SK-N-SH (cell line): ENCODE data around the gene C2orf69. TPM values are rescaled to one million over a fixed set of nuclear protein-coding genes. Genes with fewer than 3 reads are reported as not detected.

ENCODE experiments used
- CTCF ChIA-PET: fragments of 300-600, 350-600 bp; formaldehyde crosslinking; extraction: SDS; loops from one replicate; lab custom pipeline; 2021; lab: Yijun Ruan, JAX
- POLR2A ChIA-PET: fragments of 350-600 bp; sonication (Branson Sonifier 250); formaldehyde crosslinking; extraction: SDS; loops from one replicate; lab custom pipeline; 2020; ENCODE audit warnings: antibody characterized with exemption, inconsistent platforms; lab: Yijun Ruan, JAX
- DNase-seq: peaks from one replicate; pipeline ENCODE4 v3.0.0; 2012
- H2AFZ ChIP-seq: fragments of 200-600 bp; sonication (generic); 2 replicates; pipeline ENCODE4 v1.8.1; 2016; ENCODE audit warnings: antibody characterized with exemption, mild to moderate bottlenecking, low read depth
- H3F3A ChIP-seq: fragments of 200-600 bp; sonication (generic); replicated peaks from 2 replicates; pipeline ENCODE3; 2016; ENCODE audit warnings: antibody characterized with exemption, mild to moderate bottlenecking; ENCODE audit not compliant: insufficient read depth
- H3K27ac ChIP-seq, 2 experiments: fragments of 200-500 bp in 1 of 2; fragments of 200-600 bp in 1 of 2; sonication (Bioruptor generic) in 1 of 2; sonication (generic), shearing (Covaris generic) in 1 of 2; 2 replicates each; pipeline versions ENCODE4 v1.5.1 to v1.6.1; 2014 to 2016; ENCODE audit warnings: low read depth in 2 of 2, inconsistent platforms in 1 of 2, low read length in 1 of 2, mild to moderate bottlenecking in 1 of 2, mixed read lengths in 1 of 2
- H3K27me3 ChIP-seq: fragments of 200-600 bp; sonication (generic), shearing (Covaris generic); 2 replicates; pipeline ENCODE4 v1.6.1; 2016; ENCODE audit warnings: mixed run types; ENCODE audit not compliant: insufficient read depth
- H3K36me3 ChIP-seq, 2 experiments: fragments of 200-500 bp in 1 of 2; fragments of 200-600 bp in 1 of 2; sonication (Bioruptor generic) in 1 of 2; sonication (generic) in 1 of 2; replicated peaks in 1 of 2; 2 replicates each; pipeline versions ENCODE3 to v1.5.1; 2014 to 2016; ENCODE audit warnings: low read length in 1 of 2, mild to moderate bottlenecking in 1 of 2; ENCODE audit not compliant: insufficient read depth in 2 of 2, control insufficient read depth in 1 of 2
- H3K4me1 ChIP-seq, 2 experiments: fragments of 200-500 bp in 1 of 2; fragments of 200-600 bp in 1 of 2; sonication (Bioruptor generic) in 1 of 2; sonication (generic), shearing (Covaris generic) in 1 of 2; 2 replicates each; pipeline versions ENCODE4 v1.5.1 to v1.6.1; 2014 to 2016; ENCODE audit warnings: low read depth in 1 of 2, low read length in 1 of 2, mixed run types in 1 of 2; ENCODE audit not compliant: insufficient read depth in 2 of 2, control insufficient read depth in 1 of 2
- H3K4me2 ChIP-seq: fragments of 200-600 bp; sonication (generic), shearing (Covaris generic); 2 replicates; pipeline ENCODE4 v1.6.1; 2017; ENCODE audit warnings: mixed run types
- H3K4me3 ChIP-seq, 2 experiments: fragments of 200-500 bp in 1 of 2; fragments of 200-600 bp in 1 of 2; sonication (Bioruptor generic) in 1 of 2; sonication (generic), shearing (Covaris generic) in 1 of 2; 2 replicates each; pipeline versions ENCODE4 v1.5.1 to v1.8.1; 2014 to 2016; ENCODE audit warnings: low read depth in 2 of 2, inconsistent platforms in 1 of 2, low read length in 1 of 2, mild to moderate bottlenecking in 1 of 2, mixed read lengths in 1 of 2, moderate library complexity in 1 of 2
- H3K79me2 ChIP-seq: fragments of 200-600 bp; sonication (generic); 2 replicates; pipeline ENCODE4 v1.8.1; 2017; ENCODE audit warnings: mild to moderate bottlenecking; ENCODE audit not compliant: insufficient read depth
- H3K9ac ChIP-seq: fragments of 200-600 bp; sonication (generic); 2 replicates; pipeline ENCODE4 v1.6.1; 2017; ENCODE audit warnings: mixed run types
- H3K9me2 ChIP-seq: fragments of 200-600 bp; sonication (generic); 2 replicates; pipeline ENCODE4 v1.6.1; 2017; ENCODE audit warnings: mixed run types
- H3K9me3 ChIP-seq: fragments of 200-600 bp; sonication (generic); 2 replicates; pipeline ENCODE4 v1.6.1; 2017; ENCODE audit warnings: mixed run types, mild to moderate bottlenecking, moderate library complexity
- H4K20me1 ChIP-seq: fragments of 200-600 bp; sonication (generic); 2 replicates; pipeline ENCODE4 v1.6.1; 2017; ENCODE audit warnings: mild to moderate bottlenecking, mixed run types; ENCODE audit not compliant: insufficient read depth
- CHD2 ChIP-seq: fragments of 150-350 bp; IDR thresholded peaks from 2 replicates; pipeline ENCODE4 v1.6.1; 2018; ENCODE audit warnings: low read length; ENCODE audit not compliant: partially characterized antibody
- FOSL2 ChIP-seq: IDR thresholded peaks from 2 replicates; pipeline ENCODE4 v1.4.0; 2012; ENCODE audit warnings: low read depth, mild to moderate bottlenecking, moderate library complexity, borderline replicate concordance
- FOXJ3 ChIP-seq: sonication (generic); formaldehyde crosslinking; IDR thresholded peaks from 2 replicates; pipeline ENCODE4 v1.5.1; 2020; ENCODE audit warnings: mild to moderate bottlenecking, missing genetic modification reagents
- GABPA ChIP-seq: IDR thresholded peaks from 2 replicates; pipeline ENCODE4 v1.4.0; 2012; ENCODE audit warnings: low read depth, mild to moderate bottlenecking
- GATA2 ChIP-seq: sonication (generic); formaldehyde crosslinking; IDR thresholded peaks from 2 replicates; pipeline ENCODE4 v1.5.0; 2020; ENCODE audit warnings: mild to moderate bottlenecking, missing genetic modification reagents
- JUND ChIP-seq: IDR thresholded peaks from 2 replicates; pipeline ENCODE4 v1.4.0; 2012
- MXI1 ChIP-seq: IDR thresholded peaks from 2 replicates; pipeline ENCODE4 v1.6.1; 2012; ENCODE audit warnings: mild to moderate bottlenecking, low read depth, low read length, improper control_type of control experiment
- POLR2AphosphoS5 ChIP-seq: IDR thresholded peaks from 2 replicates; pipeline ENCODE4 v1.6.1; 2012; ENCODE audit warnings: low read depth, low read length
- RAD21 ChIP-seq: IDR thresholded peaks from 2 replicates; pipeline ENCODE4 v1.6.1; 2012; ENCODE audit warnings: mild to moderate bottlenecking, low read length
- RCOR1 ChIP-seq: fragments of 150-350 bp; IDR thresholded peaks from 2 replicates; pipeline ENCODE4 v1.6.1; 2017; ENCODE audit warnings: antibody characterized with exemption, low read length
- RFX5 ChIP-seq: IDR thresholded peaks from 2 replicates; pipeline ENCODE4 v1.6.1; 2012; ENCODE audit warnings: mild to moderate bottlenecking, improper control_type of control experiment, low read length
- SMC3 ChIP-seq: IDR thresholded peaks from 2 replicates; pipeline ENCODE4 v1.6.1; 2012; ENCODE audit warnings: low read depth, low read length, improper control_type of control experiment
- TEAD4 ChIP-seq: IDR thresholded peaks from 2 replicates; pipeline ENCODE4 v1.4.0; 2012; ENCODE audit warnings: mild to moderate bottlenecking, borderline replicate concordance; ENCODE audit not compliant: insufficient read depth
- YY1 ChIP-seq: IDR thresholded peaks from 2 replicates; pipeline ENCODE4 v1.4.0; 2012; ENCODE audit warnings: low read depth, mild to moderate bottlenecking
- WGBS: methylation state at CpG from one replicate; pipeline ENCODE4 v1.1.6; 2017; ENCODE audit warnings: low lambda C conversion rate; 5-methylcytosine and 5-hydroxymethylcytosine counted together
- polyA plus RNA-seq, 3 experiments: library from polyadenylated mRNA; depleted of rRNA; stranded (reverse); fragments of >200 nt; gene quantifications; 2 replicates each; pipeline ENCODE4 v1.2.3, GENCODE V29; 2012
- TF ChIP-seq, protein P1 (sequence below): IDR thresholded peaks from 2 replicates; pipeline ENCODE4 v1.4.0; 2012; ENCODE audit warnings: low read depth, borderline replicate concordance
- TF ChIP-seq, protein P2 (sequence below): fragments of 150-350 bp; IDR thresholded peaks from 2 replicates; pipeline ENCODE4 v1.6.1; 2016; ENCODE audit warnings: mild to moderate bottlenecking, low read depth, low read length
- TF ChIP-seq, protein P3 (sequence below): IDR thresholded peaks from 2 replicates; pipeline ENCODE4 v1.4.0; 2012; ENCODE audit warnings: low read depth
- TF ChIP-seq, protein P4 (sequence below): IDR thresholded peaks from 2 replicates; pipeline ENCODE4 v1.6.1; 2012; ENCODE audit warnings: mild to moderate bottlenecking, low read depth, low read length, moderate library complexity
- TF ChIP-seq, protein P5 (sequence below): IDR thresholded peaks from 2 replicates; pipeline ENCODE4 v1.4.0; 2012; ENCODE audit warnings: low read depth, borderline replicate concordance

The C2orf69 gene
- polyA plus RNA-seq, 1 of the 3 experiments (the other 2 are of a cell fraction) = 1.8 TPM

DNA sequence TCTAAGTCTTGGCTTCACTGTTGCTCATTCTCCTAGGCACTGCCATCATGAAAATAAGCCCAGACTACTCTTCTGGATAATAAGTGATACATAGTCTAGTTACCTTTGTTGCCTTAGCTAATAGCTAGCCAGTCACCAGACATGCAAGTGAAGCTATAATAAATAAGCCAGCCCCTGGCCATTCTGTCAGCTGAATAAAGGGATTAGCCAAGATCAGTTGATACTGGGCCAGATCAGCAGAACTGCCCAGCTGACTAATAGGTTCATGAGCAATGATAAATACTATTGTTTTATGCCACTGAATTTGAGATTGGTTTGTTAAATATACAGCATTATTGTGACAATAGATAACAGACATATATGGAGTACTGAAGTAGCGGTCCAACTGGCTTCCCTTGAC lies 8.0 kb upstream of the C2orf69 start:
- no peaks in the 10 kb centered on the region for H3K4me1 ChIP-seq
- WGBS = 75% methylated on average over 1 of the region's 1 CpG
- CTCF ChIA-PET = no interaction called here

DNA sequence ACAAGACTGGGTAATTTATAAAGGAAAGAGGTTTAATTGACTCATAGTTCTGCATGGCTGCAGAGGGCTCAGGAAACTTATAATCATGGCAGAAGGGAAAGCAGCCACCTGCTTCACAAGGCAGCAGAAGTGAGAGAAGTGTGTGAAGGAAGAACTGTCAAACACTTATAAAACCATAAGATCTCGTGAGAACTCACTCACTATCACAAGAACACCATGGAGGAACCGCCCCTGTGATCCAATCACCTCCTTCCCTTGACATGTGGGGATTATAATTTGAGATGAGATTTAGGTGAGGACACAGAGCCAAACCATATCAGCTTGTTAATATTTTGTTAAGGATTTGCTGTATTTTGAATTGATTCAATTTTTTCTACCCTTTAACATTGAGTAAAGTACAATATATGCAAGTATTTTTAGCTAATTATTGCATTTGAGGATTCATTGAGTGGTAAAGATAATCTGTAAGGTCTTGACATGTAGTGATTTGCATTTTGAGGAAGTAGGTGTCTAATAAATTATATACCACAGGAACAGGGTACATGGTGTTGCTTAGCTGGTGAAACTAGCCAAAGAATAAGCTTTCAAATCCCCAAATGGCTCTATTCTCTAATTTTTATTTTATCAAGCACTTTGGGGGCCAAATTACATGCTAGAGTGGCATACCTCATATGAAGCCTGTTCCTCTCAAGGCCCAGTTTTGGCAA lies 3.9 kb upstream of the C2orf69 start:
- H3K4me2 ChIP-seq = no peak overlapping the region
- no peaks in the 10 kb centered on the region for H3K9me2 ChIP-seq
- H3K4me1 ChIP-seq = no peaks in the 10 kb centered on the region
- no peaks in the 10 kb centered on the region for H4K20me1 ChIP-seq
- POLR2A ChIA-PET = no interaction called here
- H2AFZ ChIP-seq = no peak overlapping the region
- peaks cover 8% of the 10 kb centered on the region for H3K79me2 ChIP-seq
- no peaks in the 10 kb centered on the region for H3K36me3 ChIP-seq
- H3F3A ChIP-seq = peaks cover 6% of the 10 kb centered on the region
- no peak overlapping the region for H3K4me3 ChIP-seq
- 55% methylated on average over 2 of the region's 2 CpGs for WGBS
- CTCF ChIA-PET = interaction anchor here (1.1 kb wide), 1 partner anchor 24 kb away, joined by 3 read pairs; no protein-coding TSS in a partner anchor
- H3K27me3 ChIP-seq = no peaks in the 10 kb centered on the region
- no peak for DNase-seq
- H3K27ac ChIP-seq = no peak overlapping the region
- no peaks in the 10 kb centered on the region for H3K9me3 ChIP-seq
- H3K9ac ChIP-seq = no peak overlapping the region
- no peak for TF ChIP-seq JUND
- no peak for TF ChIP-seq RAD21
- TF ChIP-seq, protein P1, sequence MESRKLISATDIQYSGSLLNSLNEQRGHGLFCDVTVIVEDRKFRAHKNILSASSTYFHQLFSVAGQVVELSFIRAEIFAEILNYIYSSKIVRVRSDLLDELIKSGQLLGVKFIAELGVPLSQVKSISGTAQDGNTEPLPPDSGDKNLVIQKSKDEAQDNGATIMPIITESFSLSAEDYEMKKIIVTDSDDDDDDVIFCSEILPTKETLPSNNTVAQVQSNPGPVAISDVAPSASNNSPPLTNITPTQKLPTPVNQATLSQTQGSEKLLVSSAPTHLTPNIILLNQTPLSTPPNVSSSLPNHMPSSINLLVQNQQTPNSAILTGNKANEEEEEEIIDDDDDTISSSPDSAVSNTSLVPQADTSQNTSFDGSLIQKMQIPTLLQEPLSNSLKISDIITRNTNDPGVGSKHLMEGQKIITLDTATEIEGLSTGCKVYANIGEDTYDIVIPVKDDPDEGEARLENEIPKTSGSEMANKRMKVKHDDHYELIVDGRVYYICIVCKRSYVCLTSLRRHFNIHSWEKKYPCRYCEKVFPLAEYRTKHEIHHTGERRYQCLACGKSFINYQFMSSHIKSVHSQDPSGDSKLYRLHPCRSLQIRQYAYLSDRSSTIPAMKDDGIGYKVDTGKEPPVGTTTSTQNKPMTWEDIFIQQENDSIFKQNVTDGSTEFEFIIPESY = no peak
- TF ChIP-seq RFX5 = no peak
- TF ChIP-seq, protein P2, sequence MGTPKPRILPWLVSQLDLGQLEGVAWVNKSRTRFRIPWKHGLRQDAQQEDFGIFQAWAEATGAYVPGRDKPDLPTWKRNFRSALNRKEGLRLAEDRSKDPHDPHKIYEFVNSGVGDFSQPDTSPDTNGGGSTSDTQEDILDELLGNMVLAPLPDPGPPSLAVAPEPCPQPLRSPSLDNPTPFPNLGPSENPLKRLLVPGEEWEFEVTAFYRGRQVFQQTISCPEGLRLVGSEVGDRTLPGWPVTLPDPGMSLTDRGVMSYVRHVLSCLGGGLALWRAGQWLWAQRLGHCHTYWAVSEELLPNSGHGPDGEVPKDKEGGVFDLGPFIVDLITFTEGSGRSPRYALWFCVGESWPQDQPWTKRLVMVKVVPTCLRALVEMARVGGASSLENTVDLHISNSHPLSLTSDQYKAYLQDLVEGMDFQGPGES = no peak
- TF ChIP-seq, protein P3, sequence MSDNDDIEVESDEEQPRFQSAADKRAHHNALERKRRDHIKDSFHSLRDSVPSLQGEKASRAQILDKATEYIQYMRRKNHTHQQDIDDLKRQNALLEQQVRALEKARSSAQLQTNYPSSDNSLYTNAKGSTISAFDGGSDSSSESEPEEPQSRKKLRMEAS = no peak
- no peak for TF ChIP-seq YY1
- TF ChIP-seq RCOR1 = no peak

More for the DNA sequence above, 8.0 kb upstream of the C2orf69 start:
- Histone ChIP-seq H3K27ac (no peak overlapping the region), H3K27me3 (no peaks in the 10 kb centered on the region), H4K20me1 (no peaks in the 10 kb centered on the region), H3K4me3 (no peak overlapping the region), H3K9ac (no peak overlapping the region), H3K9me3 (no peaks in the 10 kb centered on the region), H3K36me3 (no peaks in the 10 kb centered on the region), H3K79me2 (no peaks in the 10 kb centered on the region), H3F3A (no peaks in the 10 kb centered on the region), H3K9me2 (no peaks in the 10 kb centered on the region), H2AFZ (no peak overlapping the region), H3K4me2 (no peak overlapping the region)
- DNase-seq = no peak
- POLR2A ChIA-PET = no interaction called here
- TF ChIP-seq, protein P4, sequence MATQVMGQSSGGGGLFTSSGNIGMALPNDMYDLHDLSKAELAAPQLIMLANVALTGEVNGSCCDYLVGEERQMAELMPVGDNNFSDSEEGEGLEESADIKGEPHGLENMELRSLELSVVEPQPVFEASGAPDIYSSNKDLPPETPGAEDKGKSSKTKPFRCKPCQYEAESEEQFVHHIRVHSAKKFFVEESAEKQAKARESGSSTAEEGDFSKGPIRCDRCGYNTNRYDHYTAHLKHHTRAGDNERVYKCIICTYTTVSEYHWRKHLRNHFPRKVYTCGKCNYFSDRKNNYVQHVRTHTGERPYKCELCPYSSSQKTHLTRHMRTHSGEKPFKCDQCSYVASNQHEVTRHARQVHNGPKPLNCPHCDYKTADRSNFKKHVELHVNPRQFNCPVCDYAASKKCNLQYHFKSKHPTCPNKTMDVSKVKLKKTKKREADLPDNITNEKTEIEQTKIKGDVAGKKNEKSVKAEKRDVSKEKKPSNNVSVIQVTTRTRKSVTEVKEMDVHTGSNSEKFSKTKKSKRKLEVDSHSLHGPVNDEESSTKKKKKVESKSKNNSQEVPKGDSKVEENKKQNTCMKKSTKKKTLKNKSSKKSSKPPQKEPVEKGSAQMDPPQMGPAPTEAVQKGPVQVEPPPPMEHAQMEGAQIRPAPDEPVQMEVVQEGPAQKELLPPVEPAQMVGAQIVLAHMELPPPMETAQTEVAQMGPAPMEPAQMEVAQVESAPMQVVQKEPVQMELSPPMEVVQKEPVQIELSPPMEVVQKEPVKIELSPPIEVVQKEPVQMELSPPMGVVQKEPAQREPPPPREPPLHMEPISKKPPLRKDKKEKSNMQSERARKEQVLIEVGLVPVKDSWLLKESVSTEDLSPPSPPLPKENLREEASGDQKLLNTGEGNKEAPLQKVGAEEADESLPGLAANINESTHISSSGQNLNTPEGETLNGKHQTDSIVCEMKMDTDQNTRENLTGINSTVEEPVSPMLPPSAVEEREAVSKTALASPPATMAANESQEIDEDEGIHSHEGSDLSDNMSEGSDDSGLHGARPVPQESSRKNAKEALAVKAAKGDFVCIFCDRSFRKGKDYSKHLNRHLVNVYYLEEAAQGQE = no peak
- TF ChIP-seq CHD2 (no peak), MXI1 (no peak), RFX5 (no peak), FOXJ3 (no peak), TEAD4 (no peak), RAD21 (no peak), POLR2AphosphoS5 (no peak), SMC3 (no peak), GATA2 (CRISPR knock-in tag) (no peak), JUND (no peak), FOSL2 (no peak), GABPA (no peak)
- TF ChIP-seq, protein P5, sequence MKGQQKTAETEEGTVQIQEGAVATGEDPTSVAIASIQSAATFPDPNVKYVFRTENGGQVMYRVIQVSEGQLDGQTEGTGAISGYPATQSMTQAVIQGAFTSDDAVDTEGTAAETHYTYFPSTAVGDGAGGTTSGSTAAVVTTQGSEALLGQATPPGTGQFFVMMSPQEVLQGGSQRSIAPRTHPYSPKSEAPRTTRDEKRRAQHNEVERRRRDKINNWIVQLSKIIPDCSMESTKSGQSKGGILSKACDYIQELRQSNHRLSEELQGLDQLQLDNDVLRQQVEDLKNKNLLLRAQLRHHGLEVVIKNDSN = no peak
